Renal cortical epithelial cell (primary cell): Measurements from ENCODE around the gene SLC17A8. TPM values are rescaled to one million over a fixed set of nuclear protein-coding genes. Genes with fewer than 3 reads are reported as not detected.

Experiments
- total RNA-seq: library from RNA; depleted of rRNA; stranded (reverse); fragments of >200 nt; gene quantifications from 2 replicates; pipeline ENCODE4 v1.2.3, GENCODE V29; 2014

The SLC17A8 gene
- total RNA-seq, 1 donor from 2014 or later = 0.30 TPM

Other genes starting within 250 kb of the SLC17A8 start
- 23.3 and 30.0 TPM in 2 replicates for gene BLTP3B, start 214.2 kb upstream of the SLC17A8 start, total RNA-seq
- gene ACTR6, start 156.3 kb upstream of the SLC17A8 start, total RNA-seq = 22.9 and 27.6 TPM in 2 replicates
- 1.9 and 2.4 TPM in 2 replicates for gene DEPDC4, start 90.0 kb upstream of the SLC17A8 start, total RNA-seq
- gene SCYL2, start 89.9 kb upstream of the SLC17A8 start, total RNA-seq = 42.5 and 66.1 TPM in 2 replicates
- 15.5 and 60.5 TPM in 2 replicates for gene NR1H4, start 116.8 kb downstream of the SLC17A8 start, total RNA-seq
- gene GAS2L3, start 216.6 kb downstream of the SLC17A8 start, total RNA-seq = 23.7 and 24.7 TPM in 2 replicates